Caco-2 (cell line): ENCODE data around the gene CEP63. TPM values are rescaled to one million over a fixed set of nuclear protein-coding genes. Genes with fewer than 3 reads are reported as not detected.

ENCODE experiments used
- BruUV-seq: library from RNA; stranded (reverse); fragments of 400-500 nt; replicated peaks from 2 replicates; lab custom pipeline; 2021; lab: Mats Ljungman, UMichigan
- CTCF ChIA-PET: fragments of 300-600 bp; sonication (Branson Sonifier 250); formaldehyde crosslinking; loops from one replicate; lab custom pipeline; 2022; ENCODE audit warnings: antibody characterized with exemption; lab: Charles Lee
- POLR2A ChIA-PET: fragments of 300-600 bp; sonication (Branson Sonifier 250); formaldehyde crosslinking; loops from one replicate; lab custom pipeline; 2022; ENCODE audit warnings: antibody characterized with exemption; lab: Charles Lee
- DNase-seq, 2 experiments: peaks; one replicate each; pipeline versions ENCODE4 v3.0.0 to v3.0.0-alpha.2; 2020 to 2022
- H3K27me3 ChIP-seq: replicated peaks from 2 replicates; pipeline ENCODE4 v1.6.0; 2011; ENCODE audit warnings: low read length; ENCODE audit not compliant: control insufficient read depth, insufficient read depth
- H3K36me3 ChIP-seq: 2 replicates; pipeline ENCODE4 v1.5.1; 2011; ENCODE audit warnings: low read length; ENCODE audit not compliant: control insufficient read depth, insufficient read depth
- H3K4me1 ChIP-seq: fragments of 250-450 bp; sonication (Bioruptor Pico); 2 replicates; pipeline ENCODE4 v1.5.1; 2020; ENCODE audit warnings: mild to moderate bottlenecking
- H3K4me3 ChIP-seq: 2 replicates; pipeline ENCODE4 v1.5.1; 2011; ENCODE audit warnings: low read depth, mild to moderate bottlenecking, control low read depth, low read length
- H3K9me3 ChIP-seq: fragments of 250-450 bp; sonication (Bioruptor Pico); 2 replicates; pipeline ENCODE4 v1.5.1; 2020; ENCODE audit warnings: mild to moderate bottlenecking, moderate library complexity
- H3K27ac Mint-ChIP-seq: one replicate; pipeline ENCODE4 v1.8.0; 2022; ENCODE audit warnings: mixed read lengths; ENCODE audit not compliant: unreplicated experiment
- H3K27me3 Mint-ChIP-seq: one replicate; pipeline ENCODE4 v1.8.0; 2022; ENCODE audit warnings: mixed read lengths; ENCODE audit not compliant: insufficient read depth, unreplicated experiment
- H3K36me3 Mint-ChIP-seq: one replicate; pipeline ENCODE4 v1.8.0; 2022; ENCODE audit warnings: mild to moderate bottlenecking, mixed read lengths; ENCODE audit not compliant: insufficient read depth, unreplicated experiment
- H3K4me1 Mint-ChIP-seq: one replicate; pipeline ENCODE4 v1.8.0; 2022; ENCODE audit warnings: low read depth, mixed read lengths; ENCODE audit not compliant: unreplicated experiment
- H3K4me3 Mint-ChIP-seq: one replicate; pipeline ENCODE4 v1.8.0; 2022; ENCODE audit warnings: mild to moderate bottlenecking, moderate library complexity, mixed read lengths; ENCODE audit not compliant: unreplicated experiment
- H3K9me3 Mint-ChIP-seq: one replicate; pipeline ENCODE4 v1.8.0; 2022; ENCODE audit warnings: mixed read lengths; ENCODE audit not compliant: unreplicated experiment
- intact Hi-C: fragments of 100-400 bp; cut with micrococcal nuclease; formaldehyde crosslinking; loops from one replicate; pipeline ENCODE4 v1.10.0; 2022; ENCODE audit not compliant: unreplicated experiment
- total RNA-seq: library from RNA; stranded (reverse); gene quantifications from 2 replicates; pipeline ENCODE4 v1.2.3, GENCODE V29; 2022
- TF ChIP-seq, protein P1 (sequence below), 2 experiments: fragments of 200-600 bp in 1 of 2; IDR thresholded peaks; 1 replicate in 1 of 2; 2 replicates in 1 of 2; pipeline versions ENCODE4 v1.5.1 to v1.8.0; 2011 to 2022; ENCODE audit warnings: antibody characterized with exemption in 1 of 2, control low read depth in 1 of 2, inconsistent platforms in 1 of 2, low read depth in 1 of 2, low read length in 1 of 2, mild to moderate bottlenecking in 1 of 2, moderate library complexity in 1 of 2; ENCODE audit not compliant: insufficient read depth in 1 of 2, severe bottlenecking in 1 of 2, unreplicated experiment in 1 of 2

CEP63 gene
- total RNA-seq, 1 experiment from 2014 or later: 21.9 TPM

DNA sequence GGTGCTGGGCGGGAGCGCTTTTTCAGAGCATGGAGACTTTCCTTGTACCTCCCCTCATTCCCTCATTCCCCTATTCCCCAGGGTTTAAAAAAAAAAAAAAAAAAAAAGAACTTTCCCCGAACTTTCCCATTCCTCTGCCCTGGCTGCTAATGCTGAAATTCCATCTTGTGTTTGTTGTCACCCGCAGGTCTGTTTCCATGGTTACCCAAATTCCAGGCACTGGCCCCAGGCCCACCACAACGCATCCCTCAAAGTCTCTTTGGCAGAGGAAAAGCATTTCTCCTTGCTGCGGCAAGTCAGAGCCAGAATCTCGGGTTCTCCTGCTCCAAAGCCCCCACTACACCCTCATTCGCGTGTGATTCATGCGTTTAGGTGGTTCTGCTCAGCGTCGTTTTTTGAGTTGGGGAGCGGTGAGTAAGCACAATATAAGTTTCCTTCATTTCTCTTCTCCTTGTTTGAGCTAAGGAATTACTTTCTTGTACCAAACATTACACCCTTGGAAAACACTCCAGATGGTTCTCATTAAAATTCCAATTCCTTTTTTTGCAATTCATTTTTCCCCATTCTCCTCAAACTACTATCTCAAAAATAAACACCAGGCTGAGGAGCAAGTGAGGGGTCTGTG lies 21.7 kb upstream of the CEP63 start:
- TF ChIP-seq, protein P1, sequence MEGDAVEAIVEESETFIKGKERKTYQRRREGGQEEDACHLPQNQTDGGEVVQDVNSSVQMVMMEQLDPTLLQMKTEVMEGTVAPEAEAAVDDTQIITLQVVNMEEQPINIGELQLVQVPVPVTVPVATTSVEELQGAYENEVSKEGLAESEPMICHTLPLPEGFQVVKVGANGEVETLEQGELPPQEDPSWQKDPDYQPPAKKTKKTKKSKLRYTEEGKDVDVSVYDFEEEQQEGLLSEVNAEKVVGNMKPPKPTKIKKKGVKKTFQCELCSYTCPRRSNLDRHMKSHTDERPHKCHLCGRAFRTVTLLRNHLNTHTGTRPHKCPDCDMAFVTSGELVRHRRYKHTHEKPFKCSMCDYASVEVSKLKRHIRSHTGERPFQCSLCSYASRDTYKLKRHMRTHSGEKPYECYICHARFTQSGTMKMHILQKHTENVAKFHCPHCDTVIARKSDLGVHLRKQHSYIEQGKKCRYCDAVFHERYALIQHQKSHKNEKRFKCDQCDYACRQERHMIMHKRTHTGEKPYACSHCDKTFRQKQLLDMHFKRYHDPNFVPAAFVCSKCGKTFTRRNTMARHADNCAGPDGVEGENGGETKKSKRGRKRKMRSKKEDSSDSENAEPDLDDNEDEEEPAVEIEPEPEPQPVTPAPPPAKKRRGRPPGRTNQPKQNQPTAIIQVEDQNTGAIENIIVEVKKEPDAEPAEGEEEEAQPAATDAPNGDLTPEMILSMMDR (IDR thresholded peaks at IDR 0.05; ENCODE audit: insufficient read depth in 1 of 2, low read depth in 1 of 2, low read length in 1 of 2, severe bottlenecking in 1 of 2, unreplicated experiment in 1 of 2): no peak
- Histone ChIP-seq H3K4me3 (no peak overlapping the region), H3K9me3 (no peaks in the 10 kb centered on the region), H3K36me3 (no peaks in the 10 kb centered on the region), H3K27me3 (no peaks in the 10 kb centered on the region), H3K4me1 (no peaks in the 10 kb centered on the region)
- Mint-ChIP-seq H3K27ac (peak overlapping the region; percentile 60), H3K36me3 (peaks cover 12% of the 10 kb centered on the region), H3K9me3 (no peaks in the 10 kb centered on the region), H3K27me3 (no peaks in the 10 kb centered on the region), H3K4me3 (no peak overlapping the region), H3K4me1 (peaks cover 9% of the 10 kb centered on the region)
- POLR2A ChIA-PET: no interaction called here
- no TSS peak for BruUV-seq
- CTCF ChIA-PET: no interaction called here
- DNase-seq: no peak
- intact Hi-C loops: no loop called here

DNA sequence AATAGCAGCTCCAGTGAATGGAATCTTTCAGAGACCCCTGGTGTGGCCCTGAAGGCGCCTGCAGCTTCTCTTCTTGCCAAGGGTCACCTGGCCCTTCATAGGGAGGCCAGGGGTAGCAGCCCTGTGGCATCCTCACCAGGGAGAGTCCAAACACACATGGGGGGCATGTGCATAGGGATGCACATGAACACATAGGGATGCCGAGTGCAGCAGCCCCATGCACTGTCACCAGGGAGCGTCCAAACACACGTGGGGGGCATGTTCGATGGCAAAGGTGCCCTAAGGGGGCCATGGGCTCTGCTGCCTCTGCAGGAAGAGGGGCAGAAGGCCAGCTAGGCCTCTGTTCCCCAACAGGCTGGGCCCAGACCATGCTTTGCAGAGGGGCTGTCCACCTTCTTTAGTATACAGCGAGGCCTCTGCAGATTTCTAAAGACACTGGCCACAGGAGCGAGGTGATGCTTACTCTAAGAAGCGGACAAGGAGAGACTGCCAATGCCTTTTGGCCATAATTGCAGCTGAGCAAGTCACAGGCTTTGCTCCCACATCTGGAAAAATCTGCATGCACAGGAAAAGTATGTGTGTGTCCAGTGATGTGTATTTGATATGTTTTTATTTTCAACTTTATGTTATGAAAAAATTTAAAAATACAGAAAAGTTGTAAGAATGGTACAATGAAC lies 21.0 kb upstream of the CEP63 start:
- TF ChIP-seq, protein P1 (IDR thresholded peaks at IDR 0.05; ENCODE audit: insufficient read depth in 1 of 2, low read depth in 1 of 2, low read length in 1 of 2, severe bottlenecking in 1 of 2, unreplicated experiment in 1 of 2): no peak
- Mint-ChIP-seq H3K36me3 (peaks cover 12% of the 10 kb centered on the region), H3K9me3 (no peaks in the 10 kb centered on the region), H3K4me3 (no peak overlapping the region), H3K4me1 (peaks cover 9% of the 10 kb centered on the region), H3K27ac (peak overlapping the region; percentile 60), H3K27me3 (no peaks in the 10 kb centered on the region)
- H3K9me3 ChIP-seq: no peaks in the 10 kb centered on the region
- intact Hi-C loops: no loop called here
- ChIA-PET POLR2A (no interaction called here), CTCF (no interaction called here)
- H3K4me3 ChIP-seq: no peak overlapping the region
- H3K4me1 ChIP-seq: no peaks in the 10 kb centered on the region
- no TSS peak for BruUV-seq
- no peak for DNase-seq
- no peaks in the 10 kb centered on the region for H3K27me3 ChIP-seq
- no peaks in the 10 kb centered on the region for H3K36me3 ChIP-seq

DNA sequence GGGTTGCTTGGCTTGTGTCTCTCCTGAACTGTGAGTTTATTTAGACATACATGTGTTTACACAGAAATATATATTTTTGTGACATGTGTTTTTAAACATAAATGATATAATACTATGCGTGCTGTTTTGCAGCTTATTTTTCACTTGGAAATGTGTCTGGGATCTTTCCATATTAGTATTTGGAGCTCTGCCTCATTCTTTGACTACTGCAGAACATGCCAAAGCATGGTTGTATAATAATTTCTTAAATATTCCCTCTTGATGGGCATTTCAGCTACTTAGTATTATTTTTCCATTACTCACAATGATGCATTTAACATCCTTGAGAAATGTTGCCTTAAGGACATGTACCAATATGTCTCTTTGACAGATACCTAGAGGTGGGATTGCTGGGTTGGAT lies 19.5 kb upstream of the CEP63 start:
- ChIA-PET POLR2A (no interaction called here), CTCF (no interaction called here)
- no peak overlapping the region for H3K4me3 ChIP-seq
- H3K4me3 Mint-ChIP-seq: no peak overlapping the region
- intact Hi-C loops: no loop called here
- TF ChIP-seq, protein P1 (IDR thresholded peaks at IDR 0.05; ENCODE audit: insufficient read depth in 1 of 2, low read depth in 1 of 2, low read length in 1 of 2, severe bottlenecking in 1 of 2, unreplicated experiment in 1 of 2): no peak
- no peak for DNase-seq
- H3K36me3 Mint-ChIP-seq: peaks cover 12% of the 10 kb centered on the region
- H3K4me1 Mint-ChIP-seq: peaks cover 9% of the 10 kb centered on the region
- H3K9me3 ChIP-seq: no peaks in the 10 kb centered on the region
- H3K27me3 ChIP-seq: no peaks in the 10 kb centered on the region
- no peaks in the 10 kb centered on the region for H3K9me3 Mint-ChIP-seq
- H3K27me3 Mint-ChIP-seq: no peaks in the 10 kb centered on the region
- no peaks in the 10 kb centered on the region for H3K36me3 ChIP-seq
- no peaks in the 10 kb centered on the region for H3K4me1 ChIP-seq
- H3K27ac Mint-ChIP-seq: no peak overlapping the region
- no TSS peak for BruUV-seq
